Neural crest cell (in vitro differentiated cells): ENCODE data around the gene CADM1. TPM values are rescaled to one million over a fixed set of nuclear protein-coding genes. Genes with fewer than 3 reads are reported as not detected.
A peak's percentile ranks its signal among the peaks of the same experiment; 100 is the strongest.

Source experiments
- DNase-seq: peaks from one replicate; pipeline ENCODE4 v3.0.0; 2021; ENCODE audit warnings: low read depth, mixed read lengths, low spot score
- H3K27ac Mint-ChIP-seq: one replicate; pipeline ENCODE4 v1.8.0; 2021; ENCODE audit warnings: mild to moderate bottlenecking, mixed read lengths; ENCODE audit not compliant: unreplicated experiment
- H3K27me3 Mint-ChIP-seq: 2 replicates; pipeline ENCODE4 v1.8.0; 2021; ENCODE audit warnings: low read depth, mild to moderate bottlenecking, mixed read lengths
- H3K36me3 Mint-ChIP-seq: 2 replicates; pipeline ENCODE4 v1.8.0; 2021; ENCODE audit warnings: low read depth, mild to moderate bottlenecking, mixed read lengths
- H3K4me1 Mint-ChIP-seq: 2 replicates; pipeline ENCODE4 v1.8.0; 2021; ENCODE audit warnings: mixed read lengths
- H3K4me3 Mint-ChIP-seq: one replicate; pipeline ENCODE4 v1.8.0; 2021; ENCODE audit warnings: mild to moderate bottlenecking, mixed read lengths
- H3K9me3 Mint-ChIP-seq: 2 replicates; pipeline ENCODE4 v1.8.0; 2021; ENCODE audit warnings: mixed read lengths
- total RNA-seq: library from RNA; stranded (reverse); gene quantifications from 2 replicates; pipeline ENCODE4 v1.2.1, GENCODE V29; 2021
- TF ChIP-seq, protein P1 (sequence below): fragments of 200-600 bp; sonication (generic); conservative IDR thresholded peaks from 2 replicates; pipeline ENCODE4 v1.5.0; 2021; ENCODE audit warnings: antibody characterized with exemption, mild to moderate bottlenecking

CADM1 gene
- total RNA-seq, 1 donor from 2014 or later, result 112 TPM

DNA sequence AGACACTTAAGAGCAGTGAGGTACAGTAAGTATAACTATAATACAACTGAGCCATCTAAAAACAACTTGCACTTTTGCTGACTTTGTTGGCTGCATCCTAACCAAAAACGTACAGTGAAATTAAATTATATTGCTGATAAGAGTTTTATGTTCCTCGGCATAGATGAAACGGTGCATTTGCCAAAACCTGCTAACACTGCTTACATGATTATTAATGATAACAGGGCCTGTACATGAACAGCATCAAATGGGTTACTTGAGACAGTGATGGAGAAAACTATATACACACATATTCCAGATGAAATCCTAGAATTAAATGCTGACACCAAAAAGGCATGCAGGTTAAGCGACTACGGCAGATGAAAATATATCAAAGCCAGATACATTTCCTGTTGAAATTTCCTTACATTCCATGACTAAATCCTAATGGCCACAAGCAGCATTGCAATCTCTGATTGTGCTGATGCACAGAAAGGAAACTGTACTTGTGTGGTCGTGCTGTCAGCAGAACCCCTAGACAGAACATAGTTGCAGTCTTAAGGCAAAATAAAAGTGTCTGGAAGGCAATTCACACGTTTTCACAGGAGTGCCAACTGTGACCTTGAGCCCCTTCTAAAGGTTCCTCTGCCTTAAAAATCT, 143.9 kb downstream of the CADM1 start:
- no peaks in the 10 kb centered on the region for H3K9me3 Mint-ChIP-seq
- DNase-seq, result no peak
- H3K4me1 Mint-ChIP-seq, result peaks cover 15% of the 10 kb centered on the region
- TF ChIP-seq, protein P1, sequence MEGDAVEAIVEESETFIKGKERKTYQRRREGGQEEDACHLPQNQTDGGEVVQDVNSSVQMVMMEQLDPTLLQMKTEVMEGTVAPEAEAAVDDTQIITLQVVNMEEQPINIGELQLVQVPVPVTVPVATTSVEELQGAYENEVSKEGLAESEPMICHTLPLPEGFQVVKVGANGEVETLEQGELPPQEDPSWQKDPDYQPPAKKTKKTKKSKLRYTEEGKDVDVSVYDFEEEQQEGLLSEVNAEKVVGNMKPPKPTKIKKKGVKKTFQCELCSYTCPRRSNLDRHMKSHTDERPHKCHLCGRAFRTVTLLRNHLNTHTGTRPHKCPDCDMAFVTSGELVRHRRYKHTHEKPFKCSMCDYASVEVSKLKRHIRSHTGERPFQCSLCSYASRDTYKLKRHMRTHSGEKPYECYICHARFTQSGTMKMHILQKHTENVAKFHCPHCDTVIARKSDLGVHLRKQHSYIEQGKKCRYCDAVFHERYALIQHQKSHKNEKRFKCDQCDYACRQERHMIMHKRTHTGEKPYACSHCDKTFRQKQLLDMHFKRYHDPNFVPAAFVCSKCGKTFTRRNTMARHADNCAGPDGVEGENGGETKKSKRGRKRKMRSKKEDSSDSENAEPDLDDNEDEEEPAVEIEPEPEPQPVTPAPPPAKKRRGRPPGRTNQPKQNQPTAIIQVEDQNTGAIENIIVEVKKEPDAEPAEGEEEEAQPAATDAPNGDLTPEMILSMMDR, result peak; percentile 42
- no peak overlapping the region for H3K4me3 Mint-ChIP-seq
- no peaks in the 10 kb centered on the region for H3K27me3 Mint-ChIP-seq
- H3K27ac Mint-ChIP-seq, result no peak overlapping the region
- no peaks in the 10 kb centered on the region for H3K36me3 Mint-ChIP-seq

DNA sequence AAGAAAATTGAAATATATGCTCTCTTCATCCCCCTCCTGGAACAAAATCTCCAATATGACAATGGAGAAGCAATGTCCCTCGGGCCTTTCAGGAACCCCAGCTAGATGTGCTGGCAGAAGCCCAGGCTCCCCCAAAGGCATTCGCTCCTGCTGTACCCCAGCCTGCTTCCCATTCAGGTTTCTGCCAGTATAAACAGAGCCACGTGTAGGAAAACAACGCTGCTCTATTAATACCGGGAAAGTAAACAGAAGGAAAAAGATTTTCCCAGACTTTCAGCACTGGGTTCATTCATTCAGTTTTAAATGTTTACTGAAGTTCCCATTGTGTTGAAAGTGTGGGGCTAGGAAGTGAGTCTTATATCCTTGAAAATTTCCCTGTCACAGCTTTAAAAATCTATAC, 147.1 kb downstream of the CADM1 start:
- no peak for DNase-seq
- TF ChIP-seq, protein P1, result no peak
- Mint-ChIP-seq H3K27ac (peak overlapping the region; percentile 66), H3K9me3 (no peaks in the 10 kb centered on the region), H3K4me1 (no peaks in the 10 kb centered on the region), H3K27me3 (no peaks in the 10 kb centered on the region), H3K36me3 (no peaks in the 10 kb centered on the region), H3K4me3 (no peak overlapping the region)

DNA sequence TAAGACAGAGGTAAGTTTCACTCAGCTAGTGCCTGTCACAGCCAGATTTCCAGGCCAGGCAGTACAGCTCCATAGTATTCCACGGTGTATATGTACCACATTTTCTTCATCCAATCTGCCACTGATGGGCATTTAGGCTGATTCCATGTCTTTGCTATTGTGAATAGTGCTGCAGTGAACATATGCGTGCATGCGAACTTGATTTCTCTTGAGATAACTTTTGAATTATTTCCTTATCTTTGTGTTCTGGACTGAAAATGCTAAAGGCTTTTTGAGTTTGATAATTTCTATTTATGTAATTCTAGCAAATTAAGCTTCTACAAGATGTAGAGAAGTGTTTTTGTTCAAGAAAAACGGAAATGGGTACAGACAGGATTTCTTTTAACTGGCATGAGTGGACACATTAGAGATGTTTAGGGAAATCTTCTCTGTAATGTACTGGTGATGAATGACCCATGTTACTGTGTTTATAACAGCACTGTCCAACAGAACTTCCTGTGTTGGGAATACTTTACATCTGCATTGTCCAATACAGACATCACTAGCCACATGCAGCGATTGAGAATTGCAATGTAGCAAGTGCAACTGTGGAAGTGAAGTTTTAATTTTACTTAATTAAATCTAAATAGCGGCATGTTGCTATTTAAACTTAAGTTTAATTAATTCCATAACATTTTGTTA, 151.3 kb downstream of the CADM1 start:
- Mint-ChIP-seq H3K4me1 (peaks cover 14% of the 10 kb centered on the region), H3K9me3 (no peaks in the 10 kb centered on the region), H3K36me3 (no peaks in the 10 kb centered on the region), H3K27me3 (no peaks in the 10 kb centered on the region), H3K27ac (no peak overlapping the region), H3K4me3 (no peak overlapping the region)
- TF ChIP-seq, protein P1, result no peak
- no peak for DNase-seq

DNA sequence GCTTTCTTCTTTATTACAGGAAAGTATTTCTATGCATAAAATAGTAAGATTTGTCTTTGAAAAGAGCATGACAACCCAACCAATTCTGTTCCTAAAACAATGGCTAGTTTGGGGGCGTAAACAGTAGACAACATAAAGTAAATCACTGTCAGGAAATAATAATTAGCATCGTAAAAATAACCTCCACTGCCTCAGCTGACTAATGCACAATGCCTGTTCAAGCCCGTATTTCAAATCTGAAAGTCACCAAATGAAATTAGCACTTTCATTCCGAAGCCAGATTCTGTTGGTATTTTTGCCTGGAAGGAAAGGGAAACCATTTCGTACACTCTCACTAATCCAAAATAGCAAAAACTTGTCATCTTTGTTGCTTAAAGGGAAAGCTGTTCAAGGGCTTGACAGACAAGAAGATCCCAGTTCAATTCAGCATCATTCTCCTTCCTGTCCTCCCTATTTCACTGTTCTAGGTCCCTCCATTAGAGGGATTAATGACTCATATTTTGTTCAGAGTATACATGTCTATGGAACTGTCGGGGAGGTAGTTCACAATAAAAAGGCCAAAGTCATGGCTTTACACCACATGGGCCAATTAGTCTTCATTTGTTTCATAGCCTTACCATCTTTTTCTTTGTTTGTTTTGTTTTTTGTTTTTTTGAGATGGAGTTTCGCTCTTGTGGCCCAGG, 154.7 kb downstream of the CADM1 start:
- no peak overlapping the region for H3K27ac Mint-ChIP-seq

DNA sequence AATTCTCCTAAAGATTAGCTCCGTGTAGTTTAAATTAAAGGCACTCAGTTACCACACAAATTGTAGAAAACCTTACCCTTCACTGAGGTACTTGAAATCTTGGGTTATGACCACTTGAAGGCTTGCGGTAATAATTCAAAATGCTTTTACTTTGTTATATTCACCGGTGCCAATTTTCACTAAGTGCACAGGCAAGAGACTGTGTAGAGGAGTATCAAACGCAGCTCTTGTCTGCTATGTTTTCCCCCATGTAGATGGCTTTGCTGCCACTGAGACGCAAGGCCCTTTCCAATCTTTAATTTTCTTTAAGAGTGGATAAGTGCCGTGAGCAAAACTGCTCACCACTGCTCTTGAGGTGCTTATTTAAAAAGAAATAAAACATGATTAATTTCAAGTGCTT, 155.8 kb downstream of the CADM1 start:
- TF ChIP-seq, protein P1, result no peak
- no peak for DNase-seq
- peaks cover 35% of the 10 kb centered on the region for H3K4me1 Mint-ChIP-seq
- no peaks in the 10 kb centered on the region for H3K27me3 Mint-ChIP-seq
- H3K27ac Mint-ChIP-seq, result no peak overlapping the region
- H3K9me3 Mint-ChIP-seq, result no peaks in the 10 kb centered on the region
- H3K4me3 Mint-ChIP-seq, result no peak overlapping the region
- H3K36me3 Mint-ChIP-seq, result no peaks in the 10 kb centered on the region

More for the DNA sequence above, 154.7 kb downstream of the CADM1 start:
- Mint-ChIP-seq H3K4me3 (no peak overlapping the region), H3K27me3 (no peaks in the 10 kb centered on the region), H3K4me1 (peaks cover 35% of the 10 kb centered on the region), H3K36me3 (no peaks in the 10 kb centered on the region), H3K9me3 (no peaks in the 10 kb centered on the region)
- no peak for DNase-seq
- TF ChIP-seq, protein P1, result no peak
